NB4 (cell line): ENCODE data around the gene AMPH.
"Not testable (repeated sequence)": the region's sequence is repeated elsewhere in the genome, so short reads cannot be mapped to it uniquely, and the experiment has no call there.

Experiments used
- MYC ChIP-seq: IDR thresholded peaks from 2 replicates; pipeline ENCODE4 v1.6.1; 2011; ENCODE audit warnings: low read depth, low read length
- POLR2A ChIP-seq: IDR thresholded peaks from 2 replicates; pipeline ENCODE4 v1.6.1; 2011; ENCODE audit warnings: mild to moderate bottlenecking; ENCODE audit not compliant: insufficient read length; ENCODE audit errors: extremely low read depth
- TF ChIP-seq, protein P1 (sequence below): IDR thresholded peaks from one replicate; pipeline ENCODE4 v1.5.1; 2012; ENCODE audit warnings: low read depth, low read length

DNA sequence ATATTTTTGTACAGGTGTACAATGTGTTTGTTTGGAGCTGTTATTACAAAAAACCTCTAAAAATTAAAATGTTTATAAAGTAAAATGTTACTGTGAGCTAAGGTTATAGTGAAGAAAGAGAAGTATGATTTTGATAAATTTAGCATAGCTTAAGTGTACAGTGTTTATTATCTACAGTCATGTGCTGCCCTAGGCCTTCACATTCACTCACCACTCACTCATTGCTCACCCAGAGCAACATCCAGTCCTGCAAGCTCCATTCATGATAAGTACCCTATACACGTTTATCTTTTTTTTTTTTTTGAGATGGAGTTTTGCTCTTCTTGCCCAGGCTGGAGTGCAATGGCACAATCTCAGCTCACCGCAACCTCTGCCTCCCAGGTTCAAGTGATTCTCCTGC, 59.6 kb downstream of the AMPH start:
- not testable (repeated sequence) for TF ChIP-seq MYC, POLR2A
- TF ChIP-seq, protein P1, sequence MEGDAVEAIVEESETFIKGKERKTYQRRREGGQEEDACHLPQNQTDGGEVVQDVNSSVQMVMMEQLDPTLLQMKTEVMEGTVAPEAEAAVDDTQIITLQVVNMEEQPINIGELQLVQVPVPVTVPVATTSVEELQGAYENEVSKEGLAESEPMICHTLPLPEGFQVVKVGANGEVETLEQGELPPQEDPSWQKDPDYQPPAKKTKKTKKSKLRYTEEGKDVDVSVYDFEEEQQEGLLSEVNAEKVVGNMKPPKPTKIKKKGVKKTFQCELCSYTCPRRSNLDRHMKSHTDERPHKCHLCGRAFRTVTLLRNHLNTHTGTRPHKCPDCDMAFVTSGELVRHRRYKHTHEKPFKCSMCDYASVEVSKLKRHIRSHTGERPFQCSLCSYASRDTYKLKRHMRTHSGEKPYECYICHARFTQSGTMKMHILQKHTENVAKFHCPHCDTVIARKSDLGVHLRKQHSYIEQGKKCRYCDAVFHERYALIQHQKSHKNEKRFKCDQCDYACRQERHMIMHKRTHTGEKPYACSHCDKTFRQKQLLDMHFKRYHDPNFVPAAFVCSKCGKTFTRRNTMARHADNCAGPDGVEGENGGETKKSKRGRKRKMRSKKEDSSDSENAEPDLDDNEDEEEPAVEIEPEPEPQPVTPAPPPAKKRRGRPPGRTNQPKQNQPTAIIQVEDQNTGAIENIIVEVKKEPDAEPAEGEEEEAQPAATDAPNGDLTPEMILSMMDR, result not testable (repeated sequence)
